ENCODE results near the gene LIM2.
A peak's percentile ranks its signal among the peaks of the same experiment; 100 is the strongest.
"Not testable (repeated sequence)": the region's sequence is repeated elsewhere in the genome, so short reads cannot be mapped to it uniquely, and the experiment has no call there.

Gene LIM2

DNA sequence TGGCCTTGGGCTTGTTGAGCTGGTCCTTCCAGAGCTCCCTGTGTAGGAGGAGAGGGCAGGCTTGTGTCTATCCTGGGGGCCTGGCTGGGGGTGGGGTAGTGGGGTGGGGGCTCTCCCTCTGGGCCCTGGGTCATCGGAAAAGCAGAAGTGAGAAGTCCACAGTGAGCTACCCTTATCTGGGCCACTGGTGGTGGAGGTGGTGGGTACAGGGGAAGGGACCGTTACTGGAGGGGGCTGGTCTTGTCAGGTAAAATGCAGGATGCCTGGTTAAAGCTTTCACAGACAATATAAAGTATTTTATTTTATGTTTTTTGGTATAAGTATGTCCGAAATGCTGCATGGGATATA is 30.0 kb upstream of the LIM2 start:
- FAIRE-seq, result no peak
- DNase-seq (ENCODE audit: insufficient read length, low spot score), result peak; percentile 53
- TF ChIP-seq POLR2A (IDR thresholded peaks at IDR 0.05; ENCODE audit: low read depth, low read length) (no peak), SPI1 (IDR thresholded peaks at IDR 0.05; ENCODE audit: low read depth, low read length) (peak; percentile 94), POU2F2 (IDR thresholded peaks at IDR 0.05; ENCODE audit: low read depth, low read length) (no peak), POLR2AphosphoS5 (IDR thresholded peaks at IDR 0.05; ENCODE audit: low read depth, low read length) (no peak)

DNA sequence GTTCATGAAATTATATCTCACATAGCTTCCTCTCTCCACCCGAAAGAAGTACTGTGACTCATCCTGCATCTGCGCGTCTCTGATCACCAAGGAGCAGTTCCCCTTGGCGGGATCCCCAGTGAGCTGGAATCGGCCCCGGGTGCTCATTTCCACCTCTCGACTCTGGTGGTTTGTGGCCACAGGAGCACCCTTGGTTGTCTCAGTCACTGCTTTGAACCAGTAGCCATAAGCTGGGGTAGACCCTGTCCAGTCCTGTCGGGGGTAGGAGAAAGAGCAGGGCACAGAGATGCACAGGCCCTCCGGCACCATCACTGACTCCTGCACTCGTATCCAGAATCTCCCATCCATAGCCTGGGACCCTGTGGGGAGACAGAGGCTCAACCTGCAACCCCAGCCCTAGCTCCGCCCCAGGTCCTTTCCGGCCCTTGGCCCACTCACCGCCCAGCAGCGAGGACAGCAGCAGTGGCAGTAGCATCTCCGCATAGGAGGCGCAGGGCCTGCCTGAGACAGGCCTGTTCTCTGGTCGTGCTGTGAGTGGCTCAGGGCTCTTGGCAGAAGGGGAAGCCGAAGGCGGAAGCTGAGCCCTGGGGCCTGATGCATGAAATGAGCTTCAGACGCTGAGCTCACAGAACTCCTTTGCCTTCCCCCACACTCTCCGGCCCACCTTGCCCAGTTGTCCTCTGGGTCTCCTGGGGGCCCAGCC is 29.5 kb upstream of the LIM2 start, which contains the start of gene SIGLEC10:
Gene SIGLEC10 (minus strand): TSS at position 536 of the 703 bp plus-strand sequence. CDS start 61 bp downstream, at position 475.
- DNase-seq (ENCODE audit: insufficient read length, low spot score) (peak; percentile 80), FAIRE-seq (peak; percentile 92)
- TF ChIP-seq SPI1 (IDR thresholded peaks at IDR 0.05; ENCODE audit: low read depth, low read length) (peak; percentile 88), POLR2AphosphoS5 (IDR thresholded peaks at IDR 0.05; ENCODE audit: low read depth, low read length) (no peak; the same call in 1 of the 2 replicates), POLR2A (IDR thresholded peaks at IDR 0.05; ENCODE audit: low read depth, low read length) (peak; percentile 52; the same call in 1 of the 2 replicates), PAX5 (IDR thresholded peaks at IDR 0.05; ENCODE audit: insufficient read depth, low read length, severe bottlenecking) (peak; percentile 61), POU2F2 (IDR thresholded peaks at IDR 0.05; ENCODE audit: low read depth, low read length) (peak; percentile 71), TAF1 (IDR thresholded peaks at IDR 0.05; ENCODE audit: low read depth, low read length) (peak; percentile 63)

DNA sequence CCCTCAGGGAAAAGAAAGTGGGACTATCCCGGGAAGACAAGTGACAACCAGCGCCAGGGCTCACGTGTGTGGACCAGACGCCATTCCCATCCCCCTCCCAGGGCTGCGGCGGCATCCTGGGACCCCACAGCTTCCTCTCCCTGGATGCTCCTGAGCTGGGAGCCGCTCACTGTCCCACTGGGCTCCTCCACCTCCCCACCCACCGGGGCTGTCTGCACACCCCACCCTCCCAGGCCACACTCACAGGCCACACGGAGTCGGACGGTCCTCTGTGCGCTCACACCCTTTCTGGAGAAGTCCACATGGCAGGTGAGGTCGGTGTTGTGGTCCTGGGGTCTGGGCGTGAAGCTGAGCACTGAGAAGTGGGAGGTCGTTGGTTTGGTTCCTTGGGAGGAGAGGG is 28.6 kb upstream of the LIM2 start:
- peak; percentile 66 for FAIRE-seq

DNA sequence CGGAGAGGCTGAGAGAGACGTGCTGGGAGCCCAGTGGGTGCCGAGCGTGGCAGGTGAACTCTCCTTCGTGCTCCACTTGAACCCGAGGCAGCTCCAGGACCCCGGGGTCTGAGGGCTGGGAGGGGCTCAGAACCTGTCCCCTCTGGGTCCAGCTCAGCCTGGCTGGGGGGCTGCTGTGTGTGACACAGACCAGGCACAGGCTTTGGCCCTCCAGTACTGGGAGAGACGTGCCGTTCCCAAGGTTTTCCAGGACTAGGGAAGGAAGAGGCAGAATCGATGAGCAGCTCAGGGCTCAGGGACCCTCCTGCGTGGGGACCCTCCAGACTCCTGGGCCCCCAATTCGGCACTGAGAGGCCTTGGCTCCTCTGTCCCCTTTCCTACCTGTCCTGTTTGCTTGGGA is 27.4 kb upstream of the LIM2 start:
- no peak for TF ChIP-seq POU2F2 (IDR thresholded peaks at IDR 0.05; ENCODE audit: low read depth, low read length)
- TF ChIP-seq POLR2AphosphoS5 (IDR thresholded peaks at IDR 0.05; ENCODE audit: low read depth, low read length), result no peak
- TF ChIP-seq PAX5 (IDR thresholded peaks at IDR 0.05; ENCODE audit: insufficient read depth, low read length, severe bottlenecking), result no peak
- TF ChIP-seq SPI1 (IDR thresholded peaks at IDR 0.05; ENCODE audit: low read depth, low read length), result no peak
- no peak for TF ChIP-seq POLR2A (IDR thresholded peaks at IDR 0.05; ENCODE audit: low read depth, low read length)
- TF ChIP-seq TAF1 (IDR thresholded peaks at IDR 0.05; ENCODE audit: low read depth, low read length), result no peak
- no peak for FAIRE-seq
- DNase-seq (ENCODE audit: insufficient read length, low spot score), result no peak

More for the DNA sequence above, 28.6 kb upstream of the LIM2 start:
- not testable (repeated sequence) for DNase-seq (ENCODE audit: insufficient read length, low spot score)

DNA sequence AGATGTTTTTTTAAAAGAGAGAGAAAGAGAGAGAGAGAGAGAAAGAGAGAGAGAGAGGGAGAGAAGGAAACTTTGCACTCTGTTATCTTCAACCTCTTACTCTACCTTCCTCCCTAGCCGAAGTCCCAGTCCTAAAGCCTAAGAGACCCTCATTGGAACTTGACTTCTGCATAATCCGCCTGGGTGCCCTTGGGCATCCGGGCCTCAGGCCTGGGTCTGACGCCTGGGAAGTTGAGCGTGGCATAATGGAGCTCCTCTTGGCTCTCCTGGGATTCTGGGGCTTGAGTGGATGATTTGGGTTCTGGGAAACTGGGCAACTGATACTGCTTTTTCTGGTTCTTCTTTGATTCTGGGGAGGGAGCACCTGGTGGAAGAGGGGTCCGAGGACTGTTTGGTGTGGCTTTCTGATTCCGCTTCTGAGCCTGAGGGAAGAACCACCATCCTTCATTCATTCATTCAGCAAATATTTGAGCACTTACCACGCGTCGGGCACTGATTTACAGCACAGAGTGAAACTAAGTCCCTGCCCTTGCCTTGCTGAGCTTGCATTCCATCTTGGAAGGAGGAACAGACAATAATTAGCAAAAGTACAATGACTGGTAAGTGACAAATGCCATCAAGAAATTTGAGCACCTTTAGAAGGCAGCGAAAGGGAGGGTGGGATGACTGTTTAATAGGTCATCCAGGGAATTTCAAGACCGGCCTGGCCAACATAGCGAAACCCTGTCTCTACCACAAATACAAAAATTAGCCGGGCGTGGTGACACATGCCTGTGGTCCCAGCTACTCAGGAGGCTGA is 23.4 kb upstream of the LIM2 start:
- no peak for FAIRE-seq
- DNase-seq (ENCODE audit: insufficient read length, low spot score), result no peak
- TF ChIP-seq SPI1 (IDR thresholded peaks at IDR 0.05; ENCODE audit: low read depth, low read length), result no peak
- TF ChIP-seq TAF1 (IDR thresholded peaks at IDR 0.05; ENCODE audit: low read depth, low read length), result no peak
- TF ChIP-seq PAX5 (IDR thresholded peaks at IDR 0.05; ENCODE audit: insufficient read depth, low read length, severe bottlenecking), result no peak
- TF ChIP-seq POLR2AphosphoS5 (IDR thresholded peaks at IDR 0.05; ENCODE audit: low read depth, low read length), result no peak
- TF ChIP-seq POLR2A (IDR thresholded peaks at IDR 0.05; ENCODE audit: low read depth, low read length), result no peak

DNA sequence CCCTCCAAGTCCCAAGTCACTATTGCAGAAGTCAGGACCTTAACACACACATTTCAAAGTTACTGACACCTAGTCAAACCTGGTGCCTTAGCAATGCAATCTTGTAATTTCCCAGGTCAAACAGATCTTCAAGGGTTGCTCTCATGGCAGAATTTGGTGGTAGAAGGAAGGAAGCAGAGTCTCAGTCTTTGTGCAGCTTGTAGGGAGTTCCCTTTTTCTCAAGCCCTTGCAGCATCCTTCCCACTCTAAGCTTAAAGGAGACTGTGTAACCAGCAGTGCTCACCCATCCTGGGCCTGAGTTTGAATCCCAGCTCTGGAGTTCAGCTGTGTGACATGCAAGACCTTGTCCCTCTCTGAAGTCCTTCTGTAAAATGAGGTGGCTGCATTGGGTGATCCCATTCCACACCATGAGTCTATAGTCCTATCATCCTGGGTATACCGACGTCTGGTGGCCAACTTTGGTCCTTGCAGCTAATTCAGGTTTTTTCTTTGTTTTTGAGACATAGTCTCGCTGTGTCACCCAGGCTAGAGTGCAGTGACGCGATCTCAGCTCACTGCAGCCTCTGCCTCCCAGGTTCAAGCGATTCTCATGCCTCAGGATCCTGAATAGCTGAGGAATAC is 19.8 kb upstream of the LIM2 start:
- FAIRE-seq (peak; percentile 74), DNase-seq (ENCODE audit: insufficient read length, low spot score) (no peak)
- TF ChIP-seq SPI1 (IDR thresholded peaks at IDR 0.05; ENCODE audit: low read depth, low read length) (peak; percentile 66), PAX5 (IDR thresholded peaks at IDR 0.05; ENCODE audit: insufficient read depth, low read length, severe bottlenecking) (no peak), TAF1 (IDR thresholded peaks at IDR 0.05; ENCODE audit: low read depth, low read length) (no peak), POLR2A (IDR thresholded peaks at IDR 0.05; ENCODE audit: low read depth, low read length) (no peak)

DNA sequence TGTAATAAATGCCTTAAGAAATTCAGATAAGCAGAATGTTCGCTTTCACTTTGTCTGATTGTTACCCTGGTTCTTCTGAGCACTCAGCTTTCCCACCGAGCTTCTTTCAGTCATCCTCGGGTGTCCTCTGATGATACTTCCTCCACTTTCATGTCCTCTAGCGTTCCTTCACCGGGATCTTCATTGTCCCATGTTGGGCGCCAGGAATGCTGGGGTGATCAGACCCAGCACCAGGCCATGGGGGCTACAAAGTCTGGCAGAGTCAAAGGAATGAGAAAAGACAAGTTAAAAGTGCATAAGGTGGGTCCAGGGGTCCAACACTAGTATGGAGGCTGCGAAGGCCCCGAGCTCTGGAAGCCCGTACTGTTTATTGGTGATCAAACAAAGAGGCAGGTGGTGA is 14.3 kb upstream of the LIM2 start:
- FAIRE-seq (no peak), DNase-seq (ENCODE audit: insufficient read length, low spot score) (no peak)
- TF ChIP-seq TAF1 (IDR thresholded peaks at IDR 0.05; ENCODE audit: low read depth, low read length), result no peak
- no peak for TF ChIP-seq POU2F2 (IDR thresholded peaks at IDR 0.05; ENCODE audit: low read depth, low read length)
- no peak for TF ChIP-seq PAX5 (IDR thresholded peaks at IDR 0.05; ENCODE audit: insufficient read depth, low read length, severe bottlenecking)
- no peak for TF ChIP-seq SPI1 (IDR thresholded peaks at IDR 0.05; ENCODE audit: low read depth, low read length)
- no peak for TF ChIP-seq POLR2A (IDR thresholded peaks at IDR 0.05; ENCODE audit: low read depth, low read length)
- TF ChIP-seq POLR2AphosphoS5 (IDR thresholded peaks at IDR 0.05; ENCODE audit: low read depth, low read length), result no peak

DNA sequence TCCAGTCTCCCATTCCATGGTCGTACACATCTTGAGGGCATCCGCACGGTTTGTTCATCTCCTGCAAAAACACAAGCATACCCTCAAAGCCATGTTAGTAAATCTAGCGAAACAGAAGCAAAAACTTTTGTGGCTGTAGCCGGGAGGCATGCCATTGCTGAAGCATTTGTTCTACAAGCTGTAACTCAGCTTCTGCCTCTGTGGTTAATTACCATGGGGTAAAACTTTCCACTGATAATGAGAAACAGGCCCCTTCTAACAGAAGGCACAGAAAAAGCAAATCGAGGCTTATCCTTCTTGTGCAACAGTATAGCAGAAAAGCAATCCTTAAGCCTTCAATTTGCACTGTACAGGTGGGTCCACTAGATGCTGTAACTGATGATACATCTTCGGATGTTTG is 12.2 kb upstream of the LIM2 start:
- not testable (repeated sequence) for FAIRE-seq; DNase-seq (ENCODE audit: insufficient read length, low spot score)

DNA sequence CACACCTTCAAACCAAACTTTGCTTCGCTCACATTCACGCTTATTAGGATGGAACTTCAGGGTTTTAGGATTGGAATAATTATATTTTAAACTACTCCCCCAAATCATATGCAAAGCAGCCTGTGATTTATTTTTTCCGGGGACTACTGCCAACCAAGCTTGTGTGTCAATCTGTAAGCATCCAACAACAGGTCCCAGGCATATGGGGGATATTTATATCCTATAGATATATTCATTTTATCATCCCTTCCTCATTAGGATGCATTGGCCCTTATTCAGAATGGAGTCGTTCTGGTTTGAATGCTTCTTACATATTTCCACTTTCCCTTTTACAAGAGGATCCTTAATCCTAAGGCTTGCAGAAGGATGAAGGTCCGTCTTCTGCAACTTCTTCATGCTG is 11.5 kb upstream of the LIM2 start:
- DNase-seq (ENCODE audit: insufficient read length, low spot score) (no peak), FAIRE-seq (no peak)
- no peak for TF ChIP-seq TAF1 (IDR thresholded peaks at IDR 0.05; ENCODE audit: low read depth, low read length)
- no peak for TF ChIP-seq POLR2A (IDR thresholded peaks at IDR 0.05; ENCODE audit: low read depth, low read length)
- TF ChIP-seq PAX5 (IDR thresholded peaks at IDR 0.05; ENCODE audit: insufficient read depth, low read length, severe bottlenecking), result no peak
- TF ChIP-seq SPI1 (IDR thresholded peaks at IDR 0.05; ENCODE audit: low read depth, low read length), result no peak
- TF ChIP-seq POU2F2 (IDR thresholded peaks at IDR 0.05; ENCODE audit: low read depth, low read length), result no peak
- TF ChIP-seq POLR2AphosphoS5 (IDR thresholded peaks at IDR 0.05; ENCODE audit: low read depth, low read length), result no peak

Measured in GM12891 (cell line).